ENCODE measurements around the gene MTSS2. TPM values are rescaled to one million over a fixed set of nuclear protein-coding genes. Genes with fewer than 3 reads are reported as not detected.

MTSS2 gene
- polyA plus RNA-seq, 1 of the 3 experiments (the other 2 are of a cell fraction), result 54.1 TPM

GRCh38 chr16:70703041-70703834 lies 17.4 kb upstream of the MTSS2 start (continued):
- TF ChIP-seq GABPA (IDR thresholded peaks at IDR 0.05; ENCODE audit: low read depth) (no peak), ZBTB33 (IDR thresholded peaks at IDR 0.05; ENCODE audit: borderline replicate concordance, low read depth) (no peak), RCOR1 (IDR thresholded peaks at IDR 0.05; ENCODE audit: low read length) (no peak), FOSL2 (IDR thresholded peaks at IDR 0.05; ENCODE audit: borderline replicate concordance, low read depth) (peak; percentile 20; the same call in 1 of the 2 replicates), NRF1 (IDR thresholded peaks at IDR 0.05; ENCODE audit: low read depth, low read length) (no peak), TEAD4 (IDR thresholded peaks at IDR 0.05; ENCODE audit: borderline replicate concordance, insufficient read depth) (no peak), ELF1 (IDR thresholded peaks at IDR 0.05) (no peak), JUND (IDR thresholded peaks at IDR 0.05) (no peak; the same call in 1 of the 2 replicates), FOXJ3 (CRISPR knock-in tag; IDR thresholded peaks at IDR 0.05) (no peak), TCF12 (IDR thresholded peaks at IDR 0.05) (peak; percentile 65; the same call in 1 of the 2 replicates), MEF2A (IDR thresholded peaks at IDR 0.05; ENCODE audit: borderline replicate concordance, low read depth) (no peak), MXI1 (IDR thresholded peaks at IDR 0.05; ENCODE audit: low read depth, low read length) (peak; percentile 20)

GRCh38 chr16:70702624-70703023 lies 16.8 kb upstream of the MTSS2 start:
- peak overlapping the region; percentile 60; the same call in 1 of the 2 replicates for H2AFZ ChIP-seq (ENCODE audit: low read depth)
- H3K9me3 ChIP-seq, result no peaks in the 10 kb centered on the region
- peak overlapping the region; percentile 96 for H3K27ac ChIP-seq (ENCODE audit: low read depth in 2 of 2, low read length in 1 of 2)
- H3K27me3 ChIP-seq (ENCODE audit: insufficient read depth), result no peaks in the 10 kb centered on the region
- no peaks in the 10 kb centered on the region for H4K20me1 ChIP-seq (ENCODE audit: insufficient read depth)
- ChIA-PET CTCF (interaction anchor here (1.3 to 3.3 kb wide), 9 partner anchors 11 to 67 kb away, joined by 3 to 25 read pairs (median 12); no protein-coding TSS in a partner anchor), POLR2A (interaction anchor here (1.3 to 1.7 kb wide), 2 partner anchors 12 to 35 kb away, joined by 10 to 17 read pairs; no protein-coding TSS in a partner anchor)
- H3K4me1 ChIP-seq (ENCODE audit: control insufficient read depth in 1 of 2, insufficient read depth in 2 of 2, low read depth in 1 of 2, low read length in 1 of 2), result peaks cover 54 to 79% of the 10 kb centered on the region in 2 experiments; a peak in 3 of 4 replicates
- no peak for TF ChIP-seq GATA2 (CRISPR knock-in tag; IDR thresholded peaks at IDR 0.05)
- no peak for TF ChIP-seq FOXJ3 (CRISPR knock-in tag; IDR thresholded peaks at IDR 0.05)
- no peak for TF ChIP-seq EP300 (IDR thresholded peaks at IDR 0.05; ENCODE audit: borderline replicate concordance in 1 of 2, low read depth in 1 of 2, low read length in 1 of 2)
- no peak for TF ChIP-seq CHD2 (IDR thresholded peaks at IDR 0.05; ENCODE audit: low read length, partially characterized antibody)
- no peak for TF ChIP-seq JUND (IDR thresholded peaks at IDR 0.05)
- no peak for TF ChIP-seq FOXM1 (IDR thresholded peaks at IDR 0.05; ENCODE audit: low read depth)
- TF ChIP-seq EZH2phosphoT487 (IDR thresholded peaks at IDR 0.05; ENCODE audit: borderline replicate concordance, low read depth), result no peak
- TF ChIP-seq TCF12 (IDR thresholded peaks at IDR 0.05), result no peak
- no peak for TF ChIP-seq GABPA (IDR thresholded peaks at IDR 0.05; ENCODE audit: low read depth)
- no peak for TF ChIP-seq RAD21 (IDR thresholded peaks at IDR 0.05; ENCODE audit: low read length)
- no peak for DNase-seq
- peaks cover 27% of the 10 kb centered on the region for H3F3A ChIP-seq (replicated peaks; ENCODE audit: insufficient read depth)
- no peaks in the 10 kb centered on the region for H3K36me3 ChIP-seq (replicated peaks in 1 of 2; ENCODE audit: control insufficient read depth in 1 of 2, insufficient read depth in 2 of 2, low read length in 1 of 2)
- WGBS (ENCODE audit: low lambda C conversion rate), result 86% methylated on average over 7 of the region's 8 CpGs
- peak overlapping the region; percentile 60 for H3K9ac ChIP-seq
- H3K4me3 ChIP-seq (ENCODE audit: low read depth in 2 of 2, low read length in 1 of 2), result no peak overlapping the region
- no peaks in the 10 kb centered on the region for H3K79me2 ChIP-seq (ENCODE audit: insufficient read depth)
- H3K9me2 ChIP-seq, result no peaks in the 10 kb centered on the region
- H3K4me2 ChIP-seq, result peak overlapping the region; percentile 60
